ENCODE measurements around the gene UBN2.
"Not testable (repeated sequence)": the region's sequence is repeated elsewhere in the genome, so short reads cannot be mapped to it uniquely, and the experiment has no call there.

DNA sequence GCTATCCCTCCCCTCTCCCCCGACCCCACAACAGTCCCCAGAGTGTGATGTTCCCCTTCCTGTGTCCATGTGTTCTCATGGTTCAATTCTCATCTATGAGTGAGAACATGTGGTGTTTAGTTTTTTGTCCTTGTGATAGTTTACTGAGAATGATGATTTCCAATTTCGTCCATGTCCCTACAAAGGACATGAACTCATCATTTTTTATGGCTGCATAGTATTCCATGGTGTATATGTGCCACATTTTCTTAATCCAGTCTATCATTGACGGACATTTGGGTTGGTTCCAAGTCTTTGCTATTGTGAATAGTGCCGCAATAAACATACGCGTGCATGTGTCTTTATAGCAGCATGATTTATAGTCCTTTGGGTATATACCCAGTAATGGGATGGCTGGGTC lies 17.5 kb upstream of the UBN2 start:
- TF ChIP-seq, protein P1, sequence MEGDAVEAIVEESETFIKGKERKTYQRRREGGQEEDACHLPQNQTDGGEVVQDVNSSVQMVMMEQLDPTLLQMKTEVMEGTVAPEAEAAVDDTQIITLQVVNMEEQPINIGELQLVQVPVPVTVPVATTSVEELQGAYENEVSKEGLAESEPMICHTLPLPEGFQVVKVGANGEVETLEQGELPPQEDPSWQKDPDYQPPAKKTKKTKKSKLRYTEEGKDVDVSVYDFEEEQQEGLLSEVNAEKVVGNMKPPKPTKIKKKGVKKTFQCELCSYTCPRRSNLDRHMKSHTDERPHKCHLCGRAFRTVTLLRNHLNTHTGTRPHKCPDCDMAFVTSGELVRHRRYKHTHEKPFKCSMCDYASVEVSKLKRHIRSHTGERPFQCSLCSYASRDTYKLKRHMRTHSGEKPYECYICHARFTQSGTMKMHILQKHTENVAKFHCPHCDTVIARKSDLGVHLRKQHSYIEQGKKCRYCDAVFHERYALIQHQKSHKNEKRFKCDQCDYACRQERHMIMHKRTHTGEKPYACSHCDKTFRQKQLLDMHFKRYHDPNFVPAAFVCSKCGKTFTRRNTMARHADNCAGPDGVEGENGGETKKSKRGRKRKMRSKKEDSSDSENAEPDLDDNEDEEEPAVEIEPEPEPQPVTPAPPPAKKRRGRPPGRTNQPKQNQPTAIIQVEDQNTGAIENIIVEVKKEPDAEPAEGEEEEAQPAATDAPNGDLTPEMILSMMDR (IDR thresholded peaks at IDR 0.05; ENCODE audit: low read depth, low read length) = not testable (repeated sequence)
- not testable (repeated sequence) for TF ChIP-seq EZH2phosphoT487 (IDR thresholded peaks at IDR 0.05; ENCODE audit: low read depth)

Data from OCI-LY3 (cell line).